Stimulated activated CD4-positive, alpha-beta T cell treated with anti-CD3 and anti-CD28 coated beads, Interleukin-4, amount 100 ng/mL, for 1 hour (primary cell): Measurements from ENCODE around the gene TDRD10.

ENCODE experiments used
- DNase-seq: peaks from one replicate; pipeline ENCODE4 v3.0.0-alpha.2; 2020

Gene TDRD10

DNA sequence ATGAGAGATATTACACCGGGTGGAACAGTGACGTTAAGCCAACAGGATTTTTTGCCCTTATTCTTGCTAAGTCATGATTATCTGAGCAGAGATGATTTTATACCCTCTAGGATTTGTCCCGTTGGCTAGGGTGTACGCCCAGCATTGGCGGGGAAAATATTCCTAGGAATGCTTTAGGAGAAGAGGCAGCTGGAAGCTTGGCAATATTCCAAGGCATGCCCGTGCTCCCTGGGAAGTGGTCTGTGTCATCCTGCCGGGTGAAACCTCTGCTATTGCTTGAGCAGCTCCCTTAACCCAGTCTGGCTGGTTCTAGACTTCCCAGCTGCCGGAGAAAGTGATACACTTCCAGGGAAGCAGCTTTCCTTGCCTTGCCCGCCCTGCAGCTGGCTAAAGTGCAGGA is 81.8 kb downstream of the TDRD10 start:
- no peak for DNase-seq

DNA sequence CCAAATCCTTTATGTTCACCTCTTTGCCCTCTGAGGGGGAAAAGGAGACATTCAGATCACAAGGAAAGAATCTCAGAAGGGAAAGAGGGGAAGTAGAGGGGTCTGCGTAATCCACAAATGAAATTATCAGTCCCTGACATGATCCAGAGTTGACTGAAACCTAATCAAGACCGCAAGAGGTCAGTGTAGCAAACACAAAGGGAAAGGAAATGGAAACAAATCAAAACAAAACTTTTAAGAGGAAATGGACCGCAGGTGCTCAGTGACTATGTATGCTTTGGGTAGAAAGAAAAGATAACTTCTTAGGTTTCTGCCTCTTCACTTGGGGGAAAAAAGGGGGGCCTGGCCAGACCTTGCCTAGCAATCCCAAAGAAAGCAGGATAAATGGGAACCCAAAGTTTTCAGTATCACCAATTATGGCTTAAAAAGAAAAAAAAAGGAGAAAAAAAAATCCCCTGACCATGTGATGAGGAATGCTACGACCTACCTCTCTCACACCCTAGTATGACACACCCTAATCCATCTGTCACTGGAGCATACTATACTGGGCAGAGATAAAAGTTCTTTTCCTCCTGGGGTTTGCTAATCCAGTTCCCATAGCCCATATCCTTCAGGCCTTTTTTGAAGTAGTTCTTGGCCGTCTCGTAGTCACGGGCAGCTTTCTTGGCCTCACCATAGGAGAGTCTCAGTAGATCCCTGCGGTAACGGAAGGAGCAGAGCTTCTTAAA is 82.4 kb downstream of the TDRD10 start:
- no peak for DNase-seq

DNA sequence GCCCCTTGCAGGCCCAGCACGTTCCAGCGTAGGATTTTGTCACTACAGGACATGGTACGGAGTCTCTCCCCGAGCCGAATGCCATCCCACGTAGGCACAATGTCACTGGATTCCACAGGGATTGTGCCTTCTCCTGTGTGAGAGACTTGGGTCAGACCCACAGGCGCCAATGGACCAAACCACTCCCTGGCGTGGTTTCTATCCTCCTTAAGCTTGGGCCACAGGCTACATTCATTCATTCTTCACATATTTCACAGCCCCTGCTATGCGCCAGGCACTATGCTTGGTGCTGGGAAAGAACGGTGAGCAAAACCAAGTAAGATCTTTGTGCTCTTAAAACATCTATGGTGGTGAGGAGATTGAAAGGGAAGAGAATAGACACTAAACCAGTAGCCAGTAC is 84.2 kb downstream of the TDRD10 start:
- no peak for DNase-seq

DNA sequence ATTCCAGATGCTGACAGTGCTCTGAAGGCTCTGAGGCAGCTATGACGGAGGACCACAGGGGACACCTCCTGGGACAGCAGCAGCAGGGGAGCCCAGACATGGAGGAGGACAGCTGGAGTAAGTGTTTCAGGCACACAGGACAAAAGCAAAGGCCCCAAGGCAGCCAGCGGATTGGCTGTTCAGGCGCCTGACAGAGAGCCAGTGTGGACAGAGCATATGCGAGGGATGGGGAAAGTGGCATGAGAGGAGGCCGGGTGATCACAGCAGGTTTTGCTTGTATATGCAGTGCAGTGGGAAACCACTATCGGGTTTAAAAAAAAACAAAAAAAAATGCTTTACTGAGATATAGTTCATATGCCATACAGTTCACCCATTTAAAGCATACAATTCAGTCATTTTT is 84.6 kb downstream of the TDRD10 start:
- DNase-seq = no peak

DNA sequence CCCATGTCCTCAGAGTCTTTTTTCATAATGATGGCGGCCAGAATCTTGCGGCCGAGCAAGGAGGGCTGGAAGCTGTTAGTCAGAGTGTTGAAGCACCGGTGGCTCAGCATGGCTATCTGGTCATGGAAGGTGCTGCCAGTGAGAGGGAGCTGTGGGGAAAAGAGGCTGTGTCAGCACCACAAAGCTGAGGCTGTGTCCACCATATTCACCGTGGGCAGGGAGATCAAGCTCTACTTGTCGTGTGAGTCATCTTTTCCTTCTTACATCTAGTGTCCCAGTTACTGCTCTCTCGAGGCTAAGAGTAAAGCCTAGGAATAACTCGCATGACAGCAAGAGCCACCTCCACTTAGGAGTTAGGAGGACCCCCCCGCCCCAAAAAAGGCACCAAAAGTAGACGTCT is 87.8 kb downstream of the TDRD10 start:
- DNase-seq = no peak

DNA sequence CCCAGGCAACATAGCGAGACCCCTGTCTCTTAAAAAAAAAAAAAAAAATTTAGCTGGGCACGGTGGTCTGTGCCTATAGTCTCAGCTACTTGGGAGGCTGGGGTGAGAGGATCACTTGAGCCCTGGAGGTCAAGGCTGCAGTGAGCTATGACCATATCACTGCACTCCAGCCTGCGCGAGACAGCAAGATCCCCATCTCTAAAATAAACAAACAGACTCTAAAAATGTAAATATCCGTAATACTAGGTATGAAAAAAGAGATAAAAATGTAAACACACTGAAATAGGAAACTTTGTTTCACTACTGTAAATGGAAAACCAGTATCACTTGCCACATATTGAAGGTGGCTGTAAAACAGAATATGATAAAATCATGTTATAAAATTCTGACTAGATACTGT is 88.7 kb downstream of the TDRD10 start:
- DNase-seq = no peak

DNA sequence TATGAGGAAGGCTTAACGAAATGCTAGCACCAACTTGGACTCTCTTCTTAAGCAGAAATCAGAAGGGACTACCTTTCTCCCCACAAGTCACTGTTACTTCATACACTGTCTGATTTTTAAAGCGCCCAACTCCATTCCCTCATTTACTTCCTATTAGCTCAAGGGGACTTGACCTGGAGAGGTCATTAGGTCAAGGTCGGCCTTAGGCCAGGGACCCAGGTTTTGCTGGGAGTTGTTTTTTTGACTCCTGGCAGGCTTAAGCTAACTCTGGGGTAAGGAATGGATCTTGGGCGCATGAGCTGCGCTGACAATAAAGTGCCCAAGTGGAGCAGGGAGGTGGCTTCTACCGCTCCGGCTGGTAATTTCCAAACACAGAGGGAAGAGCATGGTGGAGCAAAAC is 89.2 kb downstream of the TDRD10 start:
- DNase-seq = no peak

DNA sequence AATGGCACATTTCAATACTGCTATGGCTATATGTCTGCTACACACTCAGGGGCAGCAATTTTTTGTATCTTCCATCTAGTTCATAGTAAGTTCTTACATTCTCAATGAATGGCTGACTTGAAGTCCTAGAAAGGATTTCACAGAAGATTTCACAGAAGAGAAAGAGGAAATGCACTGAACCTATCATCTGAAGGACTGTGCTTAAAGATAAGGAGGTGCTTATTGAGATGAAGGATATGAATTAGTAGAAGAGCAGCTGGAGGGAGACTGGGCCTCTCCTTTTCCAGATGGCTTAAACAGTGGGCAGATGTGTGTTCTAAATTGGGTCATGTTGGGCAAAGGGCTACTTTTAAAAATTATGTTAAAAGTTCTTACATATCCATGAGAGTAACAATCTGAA is 91.4 kb downstream of the TDRD10 start:
- DNase-seq = no peak

DNA sequence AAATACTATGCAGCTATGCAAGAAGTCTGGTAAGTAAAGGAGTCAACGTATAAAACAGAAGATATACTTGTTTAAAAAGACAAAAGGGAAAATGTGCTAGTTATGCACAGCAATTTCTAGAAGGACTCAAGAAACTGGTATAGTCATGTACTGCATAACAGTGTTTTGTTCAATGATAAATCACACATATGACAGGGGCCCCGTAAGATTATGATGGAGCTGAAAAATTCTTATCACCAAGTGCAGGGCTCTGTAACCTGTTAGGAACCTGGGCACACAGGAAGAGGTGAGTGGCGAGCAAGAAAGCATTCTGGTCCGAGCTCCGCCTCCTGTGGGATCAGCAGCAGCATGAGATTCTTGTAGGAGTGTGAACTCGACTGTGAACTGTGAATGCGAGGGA is 92.8 kb downstream of the TDRD10 start:
- DNase-seq = no peak

DNA sequence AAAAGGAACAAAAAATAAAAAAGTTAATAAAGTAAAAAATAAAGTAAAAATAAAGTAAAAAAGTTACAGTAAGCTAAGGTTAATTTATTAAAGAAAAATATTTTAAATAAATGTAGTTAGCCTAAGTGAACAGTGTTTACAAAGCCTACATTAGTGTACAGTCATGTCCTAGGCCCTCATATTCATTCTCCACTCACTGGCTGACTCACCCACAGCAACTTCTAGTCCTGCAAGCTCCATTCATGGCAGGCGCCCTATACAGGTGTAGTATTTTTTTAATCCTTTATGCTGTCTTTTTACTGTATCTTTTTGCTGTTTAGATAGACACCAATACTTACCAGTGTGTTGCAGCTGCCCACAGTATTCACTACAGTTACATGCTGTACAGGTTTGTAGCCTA is 93.6 kb downstream of the TDRD10 start:
- DNase-seq = no peak
